B cell (primary cell): ENCODE data around the gene ARMH3.

ENCODE experiments used
- EZH2 ChIP-seq: IDR thresholded peaks from 2 replicates; pipeline ENCODE4 v1.6.1; 2012; ENCODE audit warnings: borderline replicate concordance, low read depth, mild to moderate bottlenecking, moderate library complexity, low read length; ENCODE audit not compliant: insufficient read depth, poor library complexity, severe bottlenecking
- TF ChIP-seq, protein P1 (sequence below): fragments of 200-600 bp; IDR thresholded peaks from one replicate; pipeline ENCODE4 v1.8.0; 2022; ENCODE audit warnings: antibody characterized with exemption, mild to moderate bottlenecking

DNA sequence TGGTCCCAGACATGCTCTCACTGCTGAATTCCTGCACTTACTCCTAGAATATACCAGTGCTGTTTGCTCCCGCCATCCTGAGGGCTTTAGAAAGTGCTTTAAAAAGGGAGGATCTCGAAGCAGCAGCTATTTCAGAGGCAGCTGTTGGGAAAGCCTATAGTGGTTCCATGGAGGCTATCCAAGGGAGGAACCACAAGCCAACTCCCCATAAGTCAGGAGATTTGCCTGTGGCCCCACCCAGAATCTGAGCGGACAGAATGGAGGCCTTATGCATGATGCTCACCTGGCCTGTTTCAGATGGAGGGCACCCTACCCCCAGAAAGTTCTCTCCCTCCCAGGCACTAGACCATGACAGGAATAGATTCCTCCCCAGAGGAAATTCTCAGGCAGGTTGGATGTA, 210.1 kb downstream of the ARMH3 start:
- TF ChIP-seq, protein P1, sequence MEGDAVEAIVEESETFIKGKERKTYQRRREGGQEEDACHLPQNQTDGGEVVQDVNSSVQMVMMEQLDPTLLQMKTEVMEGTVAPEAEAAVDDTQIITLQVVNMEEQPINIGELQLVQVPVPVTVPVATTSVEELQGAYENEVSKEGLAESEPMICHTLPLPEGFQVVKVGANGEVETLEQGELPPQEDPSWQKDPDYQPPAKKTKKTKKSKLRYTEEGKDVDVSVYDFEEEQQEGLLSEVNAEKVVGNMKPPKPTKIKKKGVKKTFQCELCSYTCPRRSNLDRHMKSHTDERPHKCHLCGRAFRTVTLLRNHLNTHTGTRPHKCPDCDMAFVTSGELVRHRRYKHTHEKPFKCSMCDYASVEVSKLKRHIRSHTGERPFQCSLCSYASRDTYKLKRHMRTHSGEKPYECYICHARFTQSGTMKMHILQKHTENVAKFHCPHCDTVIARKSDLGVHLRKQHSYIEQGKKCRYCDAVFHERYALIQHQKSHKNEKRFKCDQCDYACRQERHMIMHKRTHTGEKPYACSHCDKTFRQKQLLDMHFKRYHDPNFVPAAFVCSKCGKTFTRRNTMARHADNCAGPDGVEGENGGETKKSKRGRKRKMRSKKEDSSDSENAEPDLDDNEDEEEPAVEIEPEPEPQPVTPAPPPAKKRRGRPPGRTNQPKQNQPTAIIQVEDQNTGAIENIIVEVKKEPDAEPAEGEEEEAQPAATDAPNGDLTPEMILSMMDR = no peak
- no peak for TF ChIP-seq EZH2
